ENCODE data around the gene ESPN. TPM values are rescaled to one million over a fixed set of nuclear protein-coding genes. Genes with fewer than 3 reads are reported as not detected.
A peak's percentile ranks its signal among the peaks of the same experiment; 100 is the strongest.

The ESPN gene
- polyA plus RNA-seq, 1 of the 3 experiments (the other 2 are of a cell fraction) = 0.33 TPM

DNA sequence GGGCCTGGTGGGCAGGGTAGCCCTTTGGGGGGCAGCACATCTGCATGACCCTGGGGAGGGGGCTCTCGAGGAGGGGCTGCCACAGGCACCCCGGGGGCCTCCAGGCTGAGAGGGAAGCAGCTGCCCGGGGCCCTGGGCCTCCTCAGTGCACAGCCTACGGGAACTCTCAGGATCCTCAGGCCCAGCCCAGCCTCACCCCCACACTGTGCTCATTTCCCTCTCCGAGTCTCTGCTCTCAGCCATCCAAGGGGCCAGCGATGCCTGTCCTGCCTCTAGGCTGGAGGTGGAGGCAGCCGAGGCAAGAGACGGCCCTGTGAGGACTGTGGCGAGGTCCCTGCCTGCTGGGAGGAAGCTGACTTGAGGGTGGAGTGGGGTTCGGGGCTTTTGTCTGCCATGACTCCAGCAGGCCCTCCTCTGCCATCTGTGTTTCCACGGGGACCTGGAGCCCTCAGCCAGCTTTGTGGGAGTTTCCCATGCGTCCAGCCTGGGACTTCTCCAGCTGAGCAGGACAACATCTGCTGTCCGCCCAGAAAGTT lies 74.1 kb downstream of the ESPN start:
- no peak overlapping the region for H3K9ac ChIP-seq
- peak overlapping the region in 1 of 2 experiments; percentile 51; a peak in 1 of 4 replicates for H3K27ac ChIP-seq (ENCODE audit: low read depth in 2 of 2, low read length in 1 of 2)
- peaks cover 7% of the 10 kb centered on the region; the same call in 1 of the 2 replicates for H3K79me2 ChIP-seq (ENCODE audit: insufficient read depth)
- no peaks in the 10 kb centered on the region for H3K9me2 ChIP-seq
- H3K27me3 ChIP-seq (ENCODE audit: insufficient read depth) = no peaks in the 10 kb centered on the region
- H3K9me3 ChIP-seq = no peaks in the 10 kb centered on the region
- ChIA-PET CTCF (interaction anchor here (0.8 to 17.4 kb wide), 5 partner anchors 9 to 56 kb away, joined by 3 to 211 read pairs (median 6); partner anchors contain the start of genes PLEKHG5 and TAS1R1), POLR2A (interaction anchor here (0.8 to 1.8 kb wide), 6 partner anchors 9 to 56 kb away, joined by 3 to 10 read pairs (median 4); partner anchors contain the start of gene NOL9)
- no peaks in the 10 kb centered on the region for H4K20me1 ChIP-seq (ENCODE audit: insufficient read depth)
- H3K4me3 ChIP-seq (ENCODE audit: low read depth in 2 of 2, low read length in 1 of 2) = no peak overlapping the region
- H3F3A ChIP-seq (replicated peaks; ENCODE audit: insufficient read depth) = peaks cover 7% of the 10 kb centered on the region
- peaks cover 0 to 71% of the 10 kb centered on the region in 2 experiments; a peak in 2 of 4 replicates for H3K4me1 ChIP-seq (ENCODE audit: control insufficient read depth in 1 of 2, insufficient read depth in 2 of 2, low read depth in 1 of 2, low read length in 1 of 2)
- H3K36me3 ChIP-seq (replicated peaks in 1 of 2; ENCODE audit: control insufficient read depth in 1 of 2, insufficient read depth in 2 of 2, low read length in 1 of 2) = no peaks in the 10 kb centered on the region
- DNase-seq = peak; percentile 55
- WGBS (ENCODE audit: low lambda C conversion rate) = 76% methylated on average over 5 of the region's 13 CpGs
- H2AFZ ChIP-seq (ENCODE audit: low read depth) = no peak overlapping the region
- TF ChIP-seq FOXJ3 (CRISPR knock-in tag; IDR thresholded peaks at IDR 0.05) = no peak
- TF ChIP-seq, protein P1, sequence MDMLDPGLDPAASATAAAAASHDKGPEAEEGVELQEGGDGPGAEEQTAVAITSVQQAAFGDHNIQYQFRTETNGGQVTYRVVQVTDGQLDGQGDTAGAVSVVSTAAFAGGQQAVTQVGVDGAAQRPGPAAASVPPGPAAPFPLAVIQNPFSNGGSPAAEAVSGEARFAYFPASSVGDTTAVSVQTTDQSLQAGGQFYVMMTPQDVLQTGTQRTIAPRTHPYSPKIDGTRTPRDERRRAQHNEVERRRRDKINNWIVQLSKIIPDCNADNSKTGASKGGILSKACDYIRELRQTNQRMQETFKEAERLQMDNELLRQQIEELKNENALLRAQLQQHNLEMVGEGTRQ (IDR thresholded peaks at IDR 0.05; ENCODE audit: borderline replicate concordance, low read depth, low read length) = no peak
- TF ChIP-seq, protein P2, sequence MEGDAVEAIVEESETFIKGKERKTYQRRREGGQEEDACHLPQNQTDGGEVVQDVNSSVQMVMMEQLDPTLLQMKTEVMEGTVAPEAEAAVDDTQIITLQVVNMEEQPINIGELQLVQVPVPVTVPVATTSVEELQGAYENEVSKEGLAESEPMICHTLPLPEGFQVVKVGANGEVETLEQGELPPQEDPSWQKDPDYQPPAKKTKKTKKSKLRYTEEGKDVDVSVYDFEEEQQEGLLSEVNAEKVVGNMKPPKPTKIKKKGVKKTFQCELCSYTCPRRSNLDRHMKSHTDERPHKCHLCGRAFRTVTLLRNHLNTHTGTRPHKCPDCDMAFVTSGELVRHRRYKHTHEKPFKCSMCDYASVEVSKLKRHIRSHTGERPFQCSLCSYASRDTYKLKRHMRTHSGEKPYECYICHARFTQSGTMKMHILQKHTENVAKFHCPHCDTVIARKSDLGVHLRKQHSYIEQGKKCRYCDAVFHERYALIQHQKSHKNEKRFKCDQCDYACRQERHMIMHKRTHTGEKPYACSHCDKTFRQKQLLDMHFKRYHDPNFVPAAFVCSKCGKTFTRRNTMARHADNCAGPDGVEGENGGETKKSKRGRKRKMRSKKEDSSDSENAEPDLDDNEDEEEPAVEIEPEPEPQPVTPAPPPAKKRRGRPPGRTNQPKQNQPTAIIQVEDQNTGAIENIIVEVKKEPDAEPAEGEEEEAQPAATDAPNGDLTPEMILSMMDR (IDR thresholded peaks at IDR 0.05) = no peak
- TF ChIP-seq RXRA (IDR thresholded peaks at IDR 0.05; ENCODE audit: borderline replicate concordance, low read depth) = no peak
- no peak for TF ChIP-seq GATA2 (CRISPR knock-in tag; IDR thresholded peaks at IDR 0.05)
- TF ChIP-seq GABPA (IDR thresholded peaks at IDR 0.05; ENCODE audit: low read depth) = no peak
- TF ChIP-seq NFIC (IDR thresholded peaks at IDR 0.05; ENCODE audit: borderline replicate concordance) = no peak
- TF ChIP-seq, protein P3, sequence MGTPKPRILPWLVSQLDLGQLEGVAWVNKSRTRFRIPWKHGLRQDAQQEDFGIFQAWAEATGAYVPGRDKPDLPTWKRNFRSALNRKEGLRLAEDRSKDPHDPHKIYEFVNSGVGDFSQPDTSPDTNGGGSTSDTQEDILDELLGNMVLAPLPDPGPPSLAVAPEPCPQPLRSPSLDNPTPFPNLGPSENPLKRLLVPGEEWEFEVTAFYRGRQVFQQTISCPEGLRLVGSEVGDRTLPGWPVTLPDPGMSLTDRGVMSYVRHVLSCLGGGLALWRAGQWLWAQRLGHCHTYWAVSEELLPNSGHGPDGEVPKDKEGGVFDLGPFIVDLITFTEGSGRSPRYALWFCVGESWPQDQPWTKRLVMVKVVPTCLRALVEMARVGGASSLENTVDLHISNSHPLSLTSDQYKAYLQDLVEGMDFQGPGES (IDR thresholded peaks at IDR 0.05; ENCODE audit: low read depth, low read length) = no peak
- TF ChIP-seq MEF2A (IDR thresholded peaks at IDR 0.05; ENCODE audit: borderline replicate concordance, low read depth) = no peak
- no peak for TF ChIP-seq JUND (IDR thresholded peaks at IDR 0.05)
- TF ChIP-seq EZH2phosphoT487 (IDR thresholded peaks at IDR 0.05; ENCODE audit: borderline replicate concordance, low read depth) = no peak
- TF ChIP-seq MXI1 (IDR thresholded peaks at IDR 0.05; ENCODE audit: low read depth, low read length) = no peak
- TF ChIP-seq TAF1 (IDR thresholded peaks at IDR 0.05; ENCODE audit: borderline replicate concordance, low read depth, low read length) = no peak
- no peak for TF ChIP-seq TEAD4 (IDR thresholded peaks at IDR 0.05; ENCODE audit: borderline replicate concordance, insufficient read depth)
- no peak for TF ChIP-seq FOSL2 (IDR thresholded peaks at IDR 0.05; ENCODE audit: borderline replicate concordance, low read depth)
- TF ChIP-seq NRF1 (IDR thresholded peaks at IDR 0.05; ENCODE audit: low read depth, low read length) = no peak
- H3K4me2 ChIP-seq = no peak overlapping the region

Measured in SK-N-SH (cell line).